GM18526 (cell line): Measurements from ENCODE around the gene SHISAL1.

Experiments
- POLR2A ChIP-seq: IDR thresholded peaks from 3 replicates; pipeline ENCODE4 v1.6.1; 2011; ENCODE audit not compliant: insufficient read length; ENCODE audit errors: extremely low read depth

SHISAL1 gene

DNA sequence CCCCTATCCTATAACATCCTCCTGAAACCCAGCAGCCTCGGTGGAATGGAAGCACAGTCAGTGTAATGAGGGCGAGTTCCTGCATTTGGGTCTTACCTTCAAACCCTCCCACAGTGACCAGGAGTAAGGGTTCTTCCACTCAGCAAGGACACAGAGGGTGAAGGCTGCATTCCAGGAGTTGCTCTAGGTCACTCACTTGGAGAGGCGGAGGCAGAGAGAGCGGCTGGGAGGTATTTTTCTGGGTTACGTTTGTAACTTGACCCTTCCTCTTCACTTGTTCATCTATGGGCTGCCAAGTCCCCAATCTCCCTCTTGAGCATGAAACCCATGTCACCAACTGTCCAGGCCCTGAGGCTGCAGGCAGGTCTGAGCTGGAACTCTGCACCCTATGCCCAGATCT lies 36.8 kb upstream of the SHISAL1 start:
- TF ChIP-seq POLR2A = no peak

DNA sequence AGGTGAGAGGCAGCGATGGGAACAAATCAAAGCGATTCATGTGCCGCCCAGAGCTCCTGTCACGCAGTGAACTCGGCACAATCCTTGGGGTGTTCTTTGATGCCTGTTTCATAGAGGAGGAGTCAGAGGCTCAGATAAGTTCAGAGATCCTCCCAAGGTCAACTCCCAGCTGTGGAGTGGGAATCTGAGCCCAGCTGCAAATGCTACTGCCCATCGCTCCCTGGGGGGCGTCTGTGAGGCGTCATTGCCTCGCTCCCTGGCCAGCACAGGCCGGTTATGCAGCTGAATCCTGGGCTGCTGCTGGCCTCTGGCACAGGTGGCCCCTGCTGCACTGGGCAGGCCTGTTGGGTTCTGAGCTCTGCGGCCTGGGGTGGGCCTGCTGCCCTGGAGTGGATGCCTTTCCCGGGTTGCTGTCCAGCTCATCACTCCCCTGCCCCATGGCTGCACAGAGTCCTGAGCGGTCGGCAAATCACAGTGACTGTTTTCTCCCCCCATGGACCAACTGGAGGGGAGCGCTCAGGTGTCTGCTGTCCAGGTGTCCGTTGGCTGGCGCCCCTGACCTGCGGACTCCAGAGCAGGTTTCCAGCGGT lies 36.3 kb upstream of the SHISAL1 start:
- no peak for TF ChIP-seq POLR2A

DNA sequence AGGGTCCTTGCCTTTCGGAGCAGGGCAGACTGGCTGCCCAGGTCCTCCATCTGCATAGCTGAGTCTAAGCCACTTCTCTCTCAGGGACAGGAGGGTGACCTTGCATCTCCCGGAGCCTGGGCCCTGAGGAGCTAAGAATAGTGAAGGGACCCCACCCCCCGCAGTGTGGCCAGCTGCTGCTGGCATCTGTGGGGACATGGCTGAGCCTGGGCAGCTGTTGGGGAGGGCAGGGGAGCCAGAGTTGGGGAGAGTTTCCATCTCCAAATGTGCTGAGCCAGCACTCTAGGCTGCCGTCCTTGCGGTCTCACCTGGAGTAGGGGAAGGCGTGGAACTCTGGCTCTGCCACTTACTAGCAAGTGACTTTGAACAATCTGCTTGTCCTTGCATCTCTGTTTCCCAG lies 34.8 kb upstream of the SHISAL1 start:
- no peak for TF ChIP-seq POLR2A

DNA sequence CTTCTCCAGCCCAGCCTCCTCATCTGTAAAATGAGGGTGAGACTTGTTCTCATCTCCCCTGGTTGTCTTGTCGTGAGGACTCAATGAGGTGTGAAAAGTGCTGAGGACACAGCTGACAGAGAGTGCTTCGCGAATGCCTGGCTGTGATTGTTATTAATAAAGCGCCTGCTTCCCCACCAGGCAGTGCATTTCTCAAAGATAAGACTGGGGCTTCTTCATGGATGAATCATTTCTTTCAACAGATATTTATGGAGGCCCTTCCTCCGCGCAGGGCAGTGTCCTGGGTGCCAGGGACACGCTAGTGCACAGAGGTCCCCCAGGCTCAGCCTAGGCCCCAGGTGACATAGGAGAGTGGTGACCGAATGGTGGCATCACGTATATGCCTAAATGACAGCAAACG lies 34.3 kb upstream of the SHISAL1 start:
- no peak for TF ChIP-seq POLR2A

DNA sequence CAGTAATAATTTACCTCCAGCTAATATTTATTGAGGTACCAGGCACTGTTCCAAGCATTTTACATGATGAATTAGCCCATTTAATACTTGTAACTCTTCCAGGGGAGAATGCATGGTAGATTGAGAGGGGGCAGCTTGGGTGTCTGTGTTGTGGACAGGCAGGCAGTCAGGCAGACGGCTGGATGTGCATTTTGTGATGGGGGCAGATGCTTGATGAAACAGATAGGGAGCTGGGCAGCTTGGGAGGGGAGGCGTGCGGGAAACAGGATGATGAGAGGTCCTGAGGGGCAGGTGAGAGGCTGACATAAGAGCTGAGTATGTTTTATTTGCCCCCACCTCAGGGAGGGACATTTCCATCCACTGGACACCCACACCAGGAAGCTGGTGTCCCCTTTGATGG lies 33.1 kb upstream of the SHISAL1 start:
- TF ChIP-seq POLR2A = no peak

DNA sequence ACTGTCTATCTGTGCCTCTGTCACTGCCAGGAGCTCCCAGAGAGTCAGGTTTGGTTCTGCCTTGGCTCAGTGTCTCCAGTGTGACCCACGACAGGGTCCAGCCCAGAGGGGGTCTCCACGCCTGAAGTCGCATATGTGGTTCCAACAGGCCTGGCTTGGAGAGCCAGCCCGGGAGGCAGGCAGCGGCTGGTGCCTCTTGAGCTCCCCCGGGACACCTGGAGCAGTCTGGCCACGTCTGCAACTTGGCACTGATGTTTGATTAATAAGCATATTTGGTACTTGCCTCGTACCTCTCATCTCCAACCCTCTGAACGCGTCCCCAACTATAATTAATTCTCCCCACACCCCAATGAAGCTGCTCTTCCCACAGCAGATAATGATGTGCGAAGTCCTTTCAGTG lies 31.7 kb upstream of the SHISAL1 start:
- no peak for TF ChIP-seq POLR2A

DNA sequence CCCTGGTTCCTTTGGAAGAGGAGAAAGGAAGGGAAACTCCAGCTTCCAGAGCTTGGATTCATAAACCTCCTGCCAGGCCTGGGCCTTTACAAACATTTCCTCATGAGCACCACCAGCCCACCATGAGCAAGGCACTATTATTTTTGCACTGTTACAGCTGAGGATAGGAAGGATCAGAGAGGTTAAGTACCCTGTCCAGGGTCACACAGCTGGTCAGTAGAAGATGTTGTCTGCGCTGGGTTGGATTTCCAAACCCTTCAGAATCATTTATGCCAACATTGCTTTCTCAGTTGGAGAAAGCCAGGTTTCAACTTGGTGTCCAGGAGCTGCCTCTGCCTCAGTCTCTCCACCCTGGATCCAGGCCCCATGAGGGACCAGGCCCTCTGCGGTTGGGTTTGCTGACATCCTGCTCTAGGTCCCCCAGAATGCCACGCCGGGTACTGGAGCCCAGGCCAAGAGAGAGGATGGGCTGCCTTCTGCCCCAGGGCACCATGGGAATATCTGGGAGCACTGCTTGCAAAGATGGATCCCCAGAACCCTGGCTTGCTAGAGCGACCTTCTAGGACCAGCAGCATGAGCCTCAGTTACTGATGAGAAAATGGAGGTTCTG lies 29.7 kb upstream of the SHISAL1 start:
- TF ChIP-seq POLR2A = no peak

DNA sequence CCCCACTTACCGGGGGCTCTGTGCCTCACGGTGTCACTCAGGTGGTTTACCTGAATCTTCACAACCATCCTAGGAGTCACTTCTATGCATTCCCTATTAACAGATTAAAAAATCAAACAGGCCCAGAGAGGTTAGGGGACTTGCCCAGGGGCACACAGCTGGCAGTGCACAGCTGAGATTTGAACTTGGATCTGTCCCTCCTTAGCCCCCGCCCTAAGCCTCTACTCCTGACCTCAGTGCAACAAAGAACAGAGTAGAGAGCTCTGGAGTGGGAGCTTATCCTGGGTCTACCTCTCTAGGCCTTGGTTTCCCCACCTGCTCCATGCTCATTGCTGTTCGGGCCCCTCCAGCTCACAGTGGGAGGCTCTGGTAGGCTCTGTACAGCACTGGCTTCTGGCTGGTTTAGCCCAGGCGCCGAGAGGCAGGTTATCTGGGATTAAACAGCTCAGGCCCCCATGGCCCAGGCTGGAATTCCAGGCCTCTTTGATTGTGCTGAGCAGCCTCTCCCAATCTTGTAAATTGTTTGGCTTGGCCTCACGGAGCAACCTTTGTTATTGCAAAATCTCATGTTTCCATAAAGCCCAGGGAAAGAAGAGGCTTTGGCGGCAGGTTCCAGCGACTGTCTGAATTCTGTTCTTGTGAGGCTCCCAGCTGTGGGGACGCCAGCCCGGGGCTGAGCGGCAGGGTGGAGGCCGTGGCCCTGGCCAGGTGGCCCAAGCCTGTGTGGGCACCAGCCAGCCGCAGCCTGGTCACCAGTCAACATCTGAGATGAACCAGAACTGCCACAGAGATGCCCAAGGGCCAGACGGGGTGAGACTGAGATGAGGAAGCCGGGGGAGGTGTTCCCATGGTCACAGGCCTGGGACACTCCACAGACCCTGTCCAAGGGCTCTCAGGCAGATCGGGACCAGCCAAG lies 28.9 kb upstream of the SHISAL1 start:
- no peak for TF ChIP-seq POLR2A

DNA sequence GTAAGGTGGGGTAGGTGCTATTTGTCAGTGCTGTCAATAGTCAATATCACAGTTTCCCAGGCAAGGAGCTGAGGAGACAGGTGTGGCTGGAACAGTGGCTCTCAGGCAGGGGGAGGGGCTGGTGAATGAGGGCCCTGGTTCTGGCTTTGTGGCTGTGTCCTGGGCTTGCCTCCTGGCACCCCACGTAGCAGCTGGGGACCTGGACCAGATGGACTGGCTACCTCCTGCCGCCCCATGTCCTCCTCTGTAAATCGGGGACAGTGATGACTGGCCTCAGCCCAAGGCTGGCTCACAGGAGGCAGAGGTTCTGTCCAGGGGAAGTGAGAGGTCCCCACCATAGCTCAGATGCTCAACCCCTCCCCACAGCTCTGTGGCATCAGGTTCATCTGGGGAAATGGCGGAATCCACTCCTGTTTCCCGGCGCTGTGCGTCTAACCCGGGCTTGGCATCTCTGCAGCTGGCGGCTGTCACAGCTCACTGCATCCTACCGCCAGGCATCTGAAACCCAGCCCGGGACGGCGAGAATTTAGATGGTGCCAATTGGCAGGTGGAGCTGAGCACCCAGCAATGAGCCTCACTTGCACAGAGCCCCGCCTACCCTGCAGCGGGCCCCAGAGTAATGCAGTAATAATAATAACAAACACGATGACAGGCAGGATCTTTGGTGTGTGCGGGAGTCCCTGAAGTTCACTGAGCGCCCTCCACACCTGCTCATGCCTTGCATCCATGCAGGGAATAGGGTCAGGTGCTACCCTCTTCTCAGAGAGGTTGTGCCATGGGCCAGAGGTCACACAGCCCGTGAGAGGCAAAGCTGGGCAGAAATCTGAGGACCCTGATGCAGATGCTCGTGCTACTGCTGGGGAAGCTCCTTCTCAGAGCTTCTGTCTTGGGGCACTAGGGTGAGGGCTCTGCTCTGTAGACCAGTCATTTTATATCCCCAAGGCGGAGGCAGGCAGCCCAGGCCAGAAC lies 27.8 kb upstream of the SHISAL1 start:
- no peak for TF ChIP-seq POLR2A

DNA sequence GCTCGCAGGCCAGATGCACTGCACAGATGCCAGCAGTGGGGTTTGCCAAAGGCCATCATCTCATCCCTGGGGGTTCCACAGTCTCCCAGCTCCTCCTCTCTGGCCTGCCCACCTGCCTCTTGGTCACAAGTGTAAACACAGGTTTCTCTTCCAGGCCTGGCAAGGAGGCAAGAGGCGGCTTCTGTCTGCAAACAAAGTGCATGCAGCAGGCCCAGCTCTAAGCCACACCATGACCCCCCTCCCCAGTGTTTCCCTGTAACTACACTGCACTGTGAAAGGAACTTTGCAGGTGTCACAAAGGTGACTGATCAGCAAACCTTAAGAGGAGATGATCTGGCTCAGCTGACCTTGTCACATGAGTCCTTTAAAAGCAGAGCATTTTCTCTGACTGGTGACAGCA lies 26.2 kb upstream of the SHISAL1 start:
- TF ChIP-seq POLR2A = no peak

DNA sequence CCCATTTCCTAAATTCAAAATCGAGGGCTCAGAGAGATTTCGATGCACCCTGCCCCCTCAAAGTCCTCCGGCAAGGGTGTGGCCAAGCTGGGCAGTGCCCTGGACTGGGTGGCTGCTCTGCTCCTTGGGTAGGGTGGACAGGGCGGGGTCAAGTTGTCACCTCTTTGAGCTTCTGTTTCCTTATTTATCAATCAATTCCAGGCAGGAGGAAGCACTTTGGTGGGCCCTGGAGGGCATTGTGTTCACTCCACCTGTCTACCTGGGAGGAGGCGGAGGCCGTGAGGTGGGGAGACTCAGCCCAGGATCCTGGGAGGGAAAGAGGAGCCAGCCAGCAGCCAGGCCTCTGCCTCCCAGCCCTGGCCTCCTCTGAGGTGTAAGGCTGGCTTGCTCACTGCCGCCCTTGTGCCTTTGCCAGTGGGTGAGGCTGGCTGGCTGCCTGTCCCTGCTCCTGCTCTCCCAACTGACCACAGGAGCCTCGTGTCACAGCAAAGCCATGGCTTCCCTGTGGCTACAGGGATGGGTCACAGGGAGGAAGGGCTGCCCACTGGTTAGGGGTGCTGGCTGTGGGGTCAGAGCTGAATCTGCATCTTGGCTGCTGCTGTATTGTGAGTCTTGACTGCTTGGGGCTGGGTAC lies 25.5 kb upstream of the SHISAL1 start:
- TF ChIP-seq POLR2A = no peak

DNA sequence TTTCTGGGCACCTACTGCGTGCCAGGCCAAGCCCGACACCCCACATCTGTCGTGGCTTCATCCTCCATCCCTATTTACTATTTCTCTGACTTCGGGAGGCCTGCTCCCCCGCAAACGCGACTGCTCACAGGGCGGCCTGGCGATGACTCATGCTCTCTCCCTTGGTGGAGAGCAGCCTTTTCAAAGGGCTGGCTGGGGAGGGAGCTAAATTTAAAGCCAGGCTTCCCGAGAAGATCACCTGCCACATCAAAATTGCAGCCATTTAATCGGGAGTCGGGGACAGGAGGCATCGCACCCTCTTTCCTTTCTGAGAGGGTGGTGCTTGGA lies 24.9 kb upstream of the SHISAL1 start:
- no peak for TF ChIP-seq POLR2A

DNA sequence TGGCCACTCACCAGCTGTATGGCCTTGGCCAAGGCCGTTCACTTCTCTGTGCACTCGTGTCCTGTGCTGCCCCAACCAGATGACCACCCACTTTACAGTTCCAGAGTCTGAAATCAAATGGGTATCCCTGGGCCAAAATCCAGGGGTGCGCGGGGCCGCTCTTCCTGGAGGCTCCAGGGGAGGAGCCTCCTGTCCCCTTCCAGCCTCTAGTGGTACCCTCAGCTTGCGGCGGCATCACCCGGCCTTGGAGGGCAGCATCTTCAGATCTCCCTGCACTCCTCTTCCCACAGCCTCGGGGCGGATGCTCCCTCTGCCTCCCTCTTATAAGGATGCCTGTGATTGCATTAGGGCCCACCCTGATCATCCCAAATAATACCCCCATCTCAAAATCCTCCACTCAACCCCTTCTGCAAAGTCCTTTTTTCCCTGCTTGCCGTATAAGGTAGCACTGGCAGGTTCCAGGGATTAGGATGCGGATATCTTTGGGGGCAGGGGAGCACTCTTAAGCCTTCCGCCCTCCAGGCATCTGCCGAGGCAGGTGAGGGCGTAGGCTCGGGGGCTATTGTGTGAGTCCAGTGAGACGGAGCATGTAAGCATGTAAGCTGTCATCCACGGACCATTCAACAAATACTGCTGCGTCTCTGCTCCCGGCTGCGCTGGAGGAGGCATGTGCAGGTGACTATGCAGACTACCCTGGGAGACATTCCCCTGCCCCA lies 24.4 kb upstream of the SHISAL1 start:
- TF ChIP-seq POLR2A = no peak
